ENCODE results near the gene BTN1A1. TPM values are rescaled to one million over a fixed set of nuclear protein-coding genes. Genes with fewer than 3 reads are reported as not detected.

BTN1A1 gene
- total RNA-seq, 1 donor from 2014 or later: not detected

DNA sequence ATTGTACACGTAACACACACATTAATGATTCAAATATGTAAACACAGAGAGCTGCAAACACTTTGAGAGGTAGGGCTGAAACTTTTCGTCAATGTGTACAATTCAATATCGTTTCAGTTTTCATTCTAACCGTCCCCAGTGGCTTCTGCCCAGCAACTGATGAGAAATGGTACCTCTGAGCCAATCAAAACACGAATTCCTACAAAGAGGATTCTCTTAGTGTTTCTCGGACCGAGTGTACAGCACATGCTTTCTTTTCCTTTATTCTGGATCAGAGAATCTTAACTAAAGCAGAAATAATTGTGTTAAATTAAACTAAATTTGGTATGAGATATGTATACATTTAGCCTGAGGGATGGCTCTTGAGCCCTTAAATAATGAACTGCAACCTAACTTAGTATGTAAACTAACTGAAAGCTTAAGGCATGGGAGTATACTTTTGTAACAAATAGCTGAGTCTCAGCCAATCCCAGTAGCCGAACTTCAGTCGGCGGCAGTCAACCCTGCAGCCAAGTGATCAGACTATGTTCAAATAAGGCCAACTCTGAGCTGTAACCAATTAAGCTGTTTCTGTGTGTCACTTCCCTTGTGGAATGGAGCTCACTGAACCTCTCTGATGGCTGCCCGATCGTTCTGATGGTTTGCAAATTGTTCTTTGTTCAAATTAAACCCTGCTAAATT lies 26.2 kb upstream of the BTN1A1 start:
- no peaks in the 10 kb centered on the region for H3K36me3 ChIP-seq (ENCODE audit: control insufficient read depth, insufficient read depth, low read length)
- TF ChIP-seq, protein P1, sequence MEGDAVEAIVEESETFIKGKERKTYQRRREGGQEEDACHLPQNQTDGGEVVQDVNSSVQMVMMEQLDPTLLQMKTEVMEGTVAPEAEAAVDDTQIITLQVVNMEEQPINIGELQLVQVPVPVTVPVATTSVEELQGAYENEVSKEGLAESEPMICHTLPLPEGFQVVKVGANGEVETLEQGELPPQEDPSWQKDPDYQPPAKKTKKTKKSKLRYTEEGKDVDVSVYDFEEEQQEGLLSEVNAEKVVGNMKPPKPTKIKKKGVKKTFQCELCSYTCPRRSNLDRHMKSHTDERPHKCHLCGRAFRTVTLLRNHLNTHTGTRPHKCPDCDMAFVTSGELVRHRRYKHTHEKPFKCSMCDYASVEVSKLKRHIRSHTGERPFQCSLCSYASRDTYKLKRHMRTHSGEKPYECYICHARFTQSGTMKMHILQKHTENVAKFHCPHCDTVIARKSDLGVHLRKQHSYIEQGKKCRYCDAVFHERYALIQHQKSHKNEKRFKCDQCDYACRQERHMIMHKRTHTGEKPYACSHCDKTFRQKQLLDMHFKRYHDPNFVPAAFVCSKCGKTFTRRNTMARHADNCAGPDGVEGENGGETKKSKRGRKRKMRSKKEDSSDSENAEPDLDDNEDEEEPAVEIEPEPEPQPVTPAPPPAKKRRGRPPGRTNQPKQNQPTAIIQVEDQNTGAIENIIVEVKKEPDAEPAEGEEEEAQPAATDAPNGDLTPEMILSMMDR (IDR thresholded peaks at IDR 0.05; ENCODE audit: insufficient read depth, low read length, poor library complexity, severe bottlenecking): no peak
- H3K27me3 ChIP-seq (ENCODE audit: control insufficient read depth, insufficient read depth, low read length): no peaks in the 10 kb centered on the region
- peak overlapping the region; percentile 44 for H3K4me3 ChIP-seq (ENCODE audit: low read depth, low read length)
- peak; percentile 97 for DNase-seq (ENCODE audit: low read depth)

DNA sequence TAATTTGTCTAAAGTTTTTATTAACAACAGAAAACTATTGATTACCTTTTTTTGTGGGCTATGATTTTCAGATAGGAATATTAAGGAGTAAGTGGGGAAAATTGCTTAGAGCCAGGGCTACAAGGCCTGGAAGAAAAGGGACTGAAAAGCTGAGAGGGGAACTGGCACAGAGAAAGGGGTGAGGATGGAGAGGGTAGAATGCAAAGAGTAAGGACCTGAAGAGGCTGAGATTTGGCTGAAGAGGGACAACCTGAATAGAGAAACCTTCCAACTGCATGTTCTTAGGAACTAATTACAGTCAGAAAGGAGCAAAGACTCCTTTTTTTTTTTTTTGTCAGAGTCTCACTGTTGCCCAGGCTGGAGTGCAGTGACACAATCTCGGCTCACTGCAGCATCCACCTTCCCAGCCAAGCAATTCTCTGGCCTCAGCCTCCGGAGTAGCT lies 25.6 kb upstream of the BTN1A1 start:
- no peaks in the 10 kb centered on the region for H3K36me3 ChIP-seq (ENCODE audit: control insufficient read depth, insufficient read depth, low read length)
- no peak for DNase-seq (ENCODE audit: low read depth)
- TF ChIP-seq, protein P1 (IDR thresholded peaks at IDR 0.05; ENCODE audit: insufficient read depth, low read length, poor library complexity, severe bottlenecking): no peak
- H3K27me3 ChIP-seq (ENCODE audit: control insufficient read depth, insufficient read depth, low read length): no peaks in the 10 kb centered on the region
- peak overlapping the region; percentile 44 for H3K4me3 ChIP-seq (ENCODE audit: low read depth, low read length)

DNA sequence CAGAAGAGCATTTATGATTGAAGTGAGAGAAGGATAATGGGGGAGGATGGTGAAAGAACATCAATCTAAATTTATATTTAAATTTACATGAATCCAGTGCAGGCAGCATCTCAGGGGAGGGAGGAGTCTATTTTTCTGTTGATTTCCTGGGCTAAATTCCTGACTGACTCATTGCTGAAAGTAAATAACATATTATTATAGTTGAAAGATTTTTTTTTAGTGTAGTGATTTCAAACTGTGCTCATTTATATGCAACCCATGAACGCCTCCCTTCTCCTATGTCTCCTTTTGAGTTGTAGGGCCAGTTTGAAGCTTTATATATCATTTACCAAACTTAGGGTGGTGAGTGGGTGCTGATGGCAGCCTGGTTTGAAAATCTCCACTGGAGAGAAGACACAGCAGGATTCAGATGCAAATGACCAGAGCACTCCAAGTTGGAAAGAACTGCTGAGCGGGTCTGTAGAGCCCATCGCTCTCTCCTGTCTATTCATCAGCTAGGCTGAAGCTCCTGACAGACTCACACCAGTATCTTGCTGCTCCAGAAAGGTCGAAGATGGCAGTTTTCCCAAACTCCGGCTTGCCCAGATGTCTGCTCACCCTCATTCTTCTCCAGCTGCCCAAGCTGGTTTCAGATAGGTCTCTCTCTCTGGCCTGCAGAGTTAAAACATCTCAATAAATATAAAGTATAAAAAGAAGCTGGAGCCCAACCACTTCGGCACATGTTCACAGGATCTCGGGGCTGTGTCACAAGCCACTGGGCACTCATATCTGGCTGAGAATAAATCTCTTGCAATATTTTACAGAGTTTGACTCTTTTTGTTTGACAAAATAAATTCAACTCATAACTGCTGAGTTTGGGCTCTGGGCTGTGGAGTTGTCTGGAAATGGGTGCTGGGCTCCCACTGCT lies 24.0 kb upstream of the BTN1A1 start:
- DNase-seq (ENCODE audit: low read depth): no peak
- H3K36me3 ChIP-seq (ENCODE audit: control insufficient read depth, insufficient read depth, low read length): no peaks in the 10 kb centered on the region
- no peaks in the 10 kb centered on the region for H3K27me3 ChIP-seq (ENCODE audit: control insufficient read depth, insufficient read depth, low read length)
- H3K4me3 ChIP-seq (ENCODE audit: low read depth, low read length): no peak overlapping the region
- TF ChIP-seq, protein P1 (IDR thresholded peaks at IDR 0.05; ENCODE audit: insufficient read depth, low read length, poor library complexity, severe bottlenecking): no peak

DNA sequence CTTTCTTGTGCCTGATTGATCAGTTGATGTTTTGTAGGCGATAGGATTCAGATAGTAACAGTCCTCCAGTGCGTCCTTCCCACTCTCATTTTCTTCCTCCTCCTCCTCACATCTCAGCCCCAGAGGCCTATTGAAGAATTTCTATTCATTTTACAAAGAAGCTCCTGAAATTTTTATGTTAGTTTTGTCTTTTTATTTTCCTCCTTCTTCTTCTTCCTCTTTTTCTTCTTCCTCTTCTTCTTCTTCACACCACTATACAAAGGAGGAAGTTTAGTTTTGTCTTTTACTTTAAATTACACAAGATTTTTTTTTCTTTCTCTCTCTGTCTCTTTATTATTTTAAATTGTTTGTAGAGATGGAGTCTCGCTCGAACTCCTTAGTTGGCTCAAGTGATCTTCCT lies 23.2 kb upstream of the BTN1A1 start:
- Histone ChIP-seq H3K4me3 (ENCODE audit: low read depth, low read length) (no peak overlapping the region), H3K27me3 (ENCODE audit: control insufficient read depth, insufficient read depth, low read length) (no peaks in the 10 kb centered on the region), H3K36me3 (ENCODE audit: control insufficient read depth, insufficient read depth, low read length) (no peaks in the 10 kb centered on the region)
- DNase-seq (ENCODE audit: low read depth): no peak
- TF ChIP-seq, protein P1 (IDR thresholded peaks at IDR 0.05; ENCODE audit: insufficient read depth, low read length, poor library complexity, severe bottlenecking): no peak

DNA sequence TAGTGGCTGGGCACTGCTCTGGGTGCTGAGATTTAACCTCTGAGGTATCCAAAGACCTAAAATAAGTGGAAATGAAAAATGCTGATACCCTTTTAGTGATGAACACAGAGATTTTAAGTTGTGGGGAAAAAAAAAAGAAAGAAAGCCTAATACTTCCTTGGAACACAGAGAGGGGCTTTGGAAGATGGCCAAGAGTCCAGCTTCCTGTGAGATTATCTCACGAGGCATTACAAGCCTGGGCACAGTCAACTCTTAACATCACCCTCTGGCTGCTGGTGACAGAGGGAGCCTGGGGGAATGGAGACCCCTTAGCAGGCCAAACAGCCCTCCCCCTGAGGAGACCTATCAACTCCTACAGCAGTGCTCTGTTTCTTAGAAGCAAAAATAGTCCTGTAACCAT lies 22.7 kb upstream of the BTN1A1 start:
- Histone ChIP-seq H3K27me3 (ENCODE audit: control insufficient read depth, insufficient read depth, low read length) (no peaks in the 10 kb centered on the region), H3K36me3 (ENCODE audit: control insufficient read depth, insufficient read depth, low read length) (no peaks in the 10 kb centered on the region), H3K4me3 (ENCODE audit: low read depth, low read length) (no peak overlapping the region)
- TF ChIP-seq, protein P1 (IDR thresholded peaks at IDR 0.05; ENCODE audit: insufficient read depth, low read length, poor library complexity, severe bottlenecking): no peak
- DNase-seq (ENCODE audit: low read depth): no peak
